A549 treated with AZD9567 at 1 μM for 4 hours (cell line): ENCODE results near the gene MCM8. TPM values are rescaled to one million over a fixed set of nuclear protein-coding genes. Genes with fewer than 3 reads are reported as not detected.

Source experiments
- total RNA-seq: library from RNA; stranded (reverse); fragments of 200-300 nt; extraction: Qiagen RNA extraction; gene quantifications from 5 replicates; pipeline ENCODE4 v1.2.3, GENCODE V29; 2022; ENCODE audit not compliant: insufficient read depth

Gene MCM8
- 20.8 to 26.3 TPM (median 23.5 TPM) in 5 replicates for total RNA-seq

DNA sequence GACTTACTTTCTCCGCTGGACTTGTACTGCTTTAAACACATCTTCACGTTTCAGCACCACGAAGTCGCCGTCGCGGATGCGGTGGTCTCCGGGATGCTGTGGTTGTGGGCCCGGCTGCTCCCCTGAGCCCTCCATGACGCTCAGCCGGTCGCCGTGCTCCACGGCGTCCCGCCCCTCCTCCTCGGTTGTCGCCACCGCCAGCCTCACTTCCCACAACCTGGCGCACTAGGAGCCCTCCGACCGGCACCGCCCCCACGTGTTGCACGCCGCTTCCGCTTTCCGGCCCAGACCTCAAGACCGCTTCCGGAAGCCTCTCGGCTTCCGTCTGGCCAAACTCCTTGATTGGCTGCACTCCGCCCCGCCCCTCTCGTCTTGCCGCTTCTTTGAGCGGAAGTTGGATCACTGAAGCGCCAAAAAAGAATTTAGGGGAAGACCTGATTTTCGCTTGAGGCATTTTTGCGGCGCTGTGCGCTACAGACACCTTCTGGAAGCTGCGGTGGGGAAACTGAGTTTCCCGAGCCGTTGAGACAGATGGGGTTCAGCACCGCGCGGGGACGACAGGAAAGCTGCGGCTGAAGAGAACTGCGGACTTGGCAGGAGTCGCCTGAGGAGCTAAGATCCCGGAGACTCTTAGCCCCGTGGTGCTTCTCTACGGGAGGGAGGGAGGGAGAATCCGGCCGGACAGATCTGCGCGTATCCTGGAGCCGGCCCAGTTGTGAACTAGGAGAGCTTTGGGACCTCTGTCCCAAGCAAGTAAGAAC is at the start of gene MCM8, which contains the start of gene TRMT6:
MCM8 (plus strand) TSS at position 382 of the 761 bp plus-strand sequence. CDS start 1,364 bp downstream, outside the sequence.
TRMT6 (minus strand) TSS at position 263 of the 761 bp plus-strand sequence; CDS start at position 135, 128 bp downstream.

Other genes with a start within 250 kb of the MCM8 start
- gene SHLD1, start 200.3 kb upstream of the MCM8 start, total RNA-seq, result 5.7 to 7.2 TPM (median 6.5 TPM) in 4 of 5 replicates, not detected in the other
- 1.0 to 3.4 TPM (median 3.4 TPM) in 5 replicates for gene CHGB, start 39.1 kb upstream of the MCM8 start, total RNA-seq
- 51.6 to 61.7 TPM (median 53.3 TPM) in 5 replicates for gene TRMT6, start 119 bp upstream of the MCM8 start, total RNA-seq
- gene CRLS1, start 55.5 kb downstream of the MCM8 start, total RNA-seq, result 61.7 to 79.0 TPM (median 76.0 TPM) in 5 replicates
- gene LRRN4, start 103.4 kb downstream of the MCM8 start, total RNA-seq, result 0.03 to 0.04 TPM in 2 of 5 replicates, not detected in the others
- 13.1 to 23.5 TPM (median 15.0 TPM) in 5 replicates for gene FERMT1, start 172.4 kb downstream of the MCM8 start, total RNA-seq